T-cell (primary cell): ENCODE data around the gene EEF1A2. TPM values are rescaled to one million over a fixed set of nuclear protein-coding genes. Genes with fewer than 3 reads are reported as not detected.

Experiments
- total RNA-seq, 35 experiments: library from RNA in 6 of 35; stranded (reverse) in 6 of 35; fragments of 120-200 nt in 1 of 35; gene quantifications; one replicate each; pipeline versions ENCODE4 v1.2.1 to v1.2.4 and lab custom pipeline; 2013 to 2026

Gene EEF1A2
- total RNA-seq, 5 donors from 2014 or later (not counting 1 experiment from before 2014, with no cell fraction given), result 0.50 to 3.1 (median 1.1) TPM

Other genes starting within 250 kb of the EEF1A2 start
- gene NKAIN4, start 244.6 kb downstream of the EEF1A2 start, total RNA-seq, result not detected
- 100 to 1,000 TPM; 109 to 129 (median 122) TPM for gene ARFGAP1, start 226.3 kb downstream of the EEF1A2 start, total RNA-seq
- gene COL20A1, start 205.9 kb downstream of the EEF1A2 start, total RNA-seq, result under 1 TPM in 3 of 5 donors, not detected in 2; 0.16 to 0.35 (median 0.23) TPM
- not detected for gene CHRNA4, start 137.7 kb downstream of the EEF1A2 start, total RNA-seq
- gene KCNQ2, start 26.4 kb downstream of the EEF1A2 start, total RNA-seq, result under 1 TPM; 0.19 to 0.49 (median 0.32) TPM
- 100 to 1,000 TPM; 147 to 320 (median 300) TPM for gene PPDPF, start 21.7 kb upstream of the EEF1A2 start, total RNA-seq
- under 1 TPM; 0.15 to 0.47 (median 0.23) TPM for gene PTK6, start 38.3 kb upstream of the EEF1A2 start, total RNA-seq
- gene SRMS, start 48.7 kb upstream of the EEF1A2 start, total RNA-seq, result not detected
- gene FNDC11, start 55.1 kb upstream of the EEF1A2 start, total RNA-seq, result 1 to 10 TPM in 2 of 5 donors, under 1 TPM in 3; 0.38 to 1.8 (median 0.70) TPM
- gene HELZ2, start 75.2 kb upstream of the EEF1A2 start, total RNA-seq, result 10 to 100 TPM; 31.6 to 73.0 (median 43.5) TPM
- gene GMEB2, start 128.0 kb upstream of the EEF1A2 start, total RNA-seq, result 10 to 100 TPM; 20.7 to 30.3 (median 29.0) TPM
- gene STMN3, start 154.3 kb upstream of the EEF1A2 start, total RNA-seq, result 100 to 1,000 TPM in 3 of 5 donors, 10 to 100 TPM in 2; 92.9 to 121 (median 107) TPM
- gene RTEL1, start 159.2 kb upstream of the EEF1A2 start, total RNA-seq, result 10 to 100 TPM; 30.7 to 41.6 (median 36.8) TPM
- gene TNFRSF6B, start 197.6 kb upstream of the EEF1A2 start, total RNA-seq, result 1 to 10 TPM in 2 of 5 donors, under 1 TPM in 2, not detected in 1; 0.37 to 1.5 (median 0.91) TPM
- 100 to 1,000 TPM in 2 of 5 donors, 10 to 100 TPM in 3; 58.5 to 102 (median 99.5) TPM for gene ARFRP1, start 208.9 kb upstream of the EEF1A2 start, total RNA-seq
- 10 to 100 TPM; 42.7 to 71.0 (median 59.0) TPM for gene ZGPAT, start 209.0 kb upstream of the EEF1A2 start, total RNA-seq
- 100 to 1,000 TPM; 144 to 248 (median 172) TPM for gene LIME1, start 237.6 kb upstream of the EEF1A2 start, total RNA-seq
- gene SLC2A4RG, start 240.7 kb upstream of the EEF1A2 start, total RNA-seq, result 100 to 1,000 TPM; 110 to 173 (median 135) TPM